ENCODE data around the gene C20orf202.

The C20orf202 gene

DNA sequence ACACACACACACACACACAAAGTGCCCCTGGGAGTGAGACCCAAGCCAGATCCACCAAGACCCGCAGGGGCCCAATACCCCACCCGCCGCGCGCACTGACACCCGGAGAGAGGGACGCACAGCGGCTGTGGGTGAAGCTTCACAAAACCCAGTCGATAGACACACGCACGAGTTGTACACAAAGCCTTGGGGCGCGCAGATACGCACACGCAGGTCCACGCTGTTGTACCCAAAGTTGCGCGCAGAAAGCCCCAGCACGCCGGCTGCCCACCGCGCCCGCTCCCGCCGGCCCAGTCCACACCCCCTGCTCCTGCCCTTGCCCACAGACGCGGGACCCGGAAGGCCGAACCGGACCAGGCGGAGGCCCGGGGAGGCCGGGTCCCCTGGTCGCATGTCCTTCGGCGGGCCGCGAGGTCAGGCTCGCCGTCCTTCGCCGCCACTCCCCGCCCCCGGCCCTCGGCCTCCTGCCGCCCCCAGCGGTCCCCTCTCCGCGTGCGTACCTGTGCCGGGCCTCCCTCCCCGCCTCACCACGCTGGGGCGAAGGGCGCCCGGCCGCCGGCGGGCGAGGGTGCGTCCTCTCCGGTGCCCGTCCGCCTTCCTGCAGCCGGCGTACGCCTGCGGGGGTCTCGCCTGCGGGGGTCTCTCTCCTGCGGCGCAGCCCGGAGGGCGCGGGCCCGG is 18.5 kb upstream of the C20orf202 start, which contains the start of gene TMEM74B:
TSS of gene TMEM74B (minus strand) at position 344 of the 678 bp plus-strand sequence. CDS start 1,180 bp downstream, outside the sequence.
- DNase-seq (ENCODE audit: low read depth), result no peak

DNA sequence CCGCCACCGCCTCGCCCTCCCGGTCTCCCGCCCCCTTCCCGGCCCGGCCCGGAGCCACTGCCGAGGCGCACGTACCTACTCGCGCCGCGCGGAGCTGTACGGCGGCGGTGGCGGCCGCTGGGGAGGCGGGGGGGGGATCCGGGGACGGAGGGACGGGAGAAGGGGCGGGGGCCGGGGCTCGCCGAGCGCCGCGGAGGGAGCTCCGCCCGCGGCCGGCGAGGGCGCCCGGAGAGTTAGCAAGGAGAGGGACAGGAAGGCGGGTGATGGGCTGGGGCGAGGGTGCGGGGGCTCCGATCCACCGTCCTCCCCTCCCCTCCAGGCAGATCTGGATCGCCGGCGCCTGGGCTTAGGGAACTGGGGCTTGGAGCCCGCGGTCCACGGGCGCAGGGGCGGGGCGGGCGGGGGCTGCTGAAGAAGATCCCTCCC is 17.9 kb upstream of the C20orf202 start:
- DNase-seq (ENCODE audit: low read depth), result no peak

- no peak for DNase-seq (ENCODE audit: low read depth)
Measured at GRCh38 chr20:1185790-1186334, 17.4 kb upstream of the C20orf202 start.

GRCh38 chr20:1186367-1186991 is 16.8 kb upstream of the C20orf202 start:
- DNase-seq (ENCODE audit: low read depth), result no peak

- DNase-seq (ENCODE audit: low read depth), result no peak
Measured at GRCh38 chr20:1187605-1188171, 15.6 kb upstream of the C20orf202 start.

- no peak for DNase-seq (ENCODE audit: low read depth)
Measured at GRCh38 chr20:1188347-1188746, 14.9 kb upstream of the C20orf202 start.

GRCh38 chr20:1189827-1190226 is 13.4 kb upstream of the C20orf202 start:
- no peak for DNase-seq (ENCODE audit: low read depth)

- no peak for DNase-seq (ENCODE audit: low read depth)
Measured at GRCh38 chr20:1190847-1191246, 12.4 kb upstream of the C20orf202 start.

GRCh38 chr20:1191299-1191698 is 12.0 kb upstream of the C20orf202 start:
- no peak for DNase-seq (ENCODE audit: low read depth)

GRCh38 chr20:1195226-1195625 is 8.0 kb upstream of the C20orf202 start:
- DNase-seq (ENCODE audit: low read depth), result no peak

DNA sequence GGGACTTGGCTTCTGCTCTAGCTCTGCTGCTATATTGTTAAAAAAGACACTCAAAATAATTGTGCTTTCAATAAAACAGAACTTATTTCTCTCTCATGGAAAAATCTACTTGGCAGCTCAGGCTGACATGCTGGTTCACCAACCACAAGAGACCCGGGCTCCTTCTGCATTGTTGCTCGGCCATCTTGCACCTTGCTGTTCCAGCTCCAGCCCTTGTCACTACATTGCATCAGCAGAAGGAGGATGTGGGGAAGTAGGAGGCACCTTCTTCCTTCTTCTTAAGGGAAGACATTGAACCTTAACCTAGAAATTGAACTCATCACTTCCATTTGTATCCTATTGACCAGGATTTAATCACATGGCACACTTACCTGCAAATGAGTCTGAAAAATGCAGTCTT is 6.6 kb upstream of the C20orf202 start:
- no peak for DNase-seq (ENCODE audit: low read depth)

DNA sequence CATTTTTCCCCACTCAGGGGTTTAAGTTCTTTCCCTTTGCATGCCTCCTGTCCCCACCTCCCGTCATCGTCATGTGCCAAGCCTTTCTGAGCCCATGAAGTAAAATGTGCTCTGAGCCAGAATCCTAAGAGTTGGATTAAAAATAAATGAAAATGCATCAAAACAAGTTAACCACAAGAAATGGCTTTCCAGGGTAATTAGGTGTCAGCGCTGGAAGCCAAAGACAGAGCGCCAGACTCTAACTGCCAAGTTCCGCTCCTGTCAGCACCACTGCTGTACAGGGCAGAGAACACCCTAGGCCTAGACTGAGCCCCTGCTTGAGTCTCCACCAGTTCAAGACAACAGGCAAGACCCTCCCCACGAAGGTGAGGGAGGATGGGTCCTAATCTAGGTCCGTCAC is 5.5 kb upstream of the C20orf202 start:
- no peak for DNase-seq (ENCODE audit: low read depth)

- DNase-seq (ENCODE audit: low read depth), result no peak
Measured at GRCh38 chr20:1198751-1199150, 4.5 kb upstream of the C20orf202 start.

DNA sequence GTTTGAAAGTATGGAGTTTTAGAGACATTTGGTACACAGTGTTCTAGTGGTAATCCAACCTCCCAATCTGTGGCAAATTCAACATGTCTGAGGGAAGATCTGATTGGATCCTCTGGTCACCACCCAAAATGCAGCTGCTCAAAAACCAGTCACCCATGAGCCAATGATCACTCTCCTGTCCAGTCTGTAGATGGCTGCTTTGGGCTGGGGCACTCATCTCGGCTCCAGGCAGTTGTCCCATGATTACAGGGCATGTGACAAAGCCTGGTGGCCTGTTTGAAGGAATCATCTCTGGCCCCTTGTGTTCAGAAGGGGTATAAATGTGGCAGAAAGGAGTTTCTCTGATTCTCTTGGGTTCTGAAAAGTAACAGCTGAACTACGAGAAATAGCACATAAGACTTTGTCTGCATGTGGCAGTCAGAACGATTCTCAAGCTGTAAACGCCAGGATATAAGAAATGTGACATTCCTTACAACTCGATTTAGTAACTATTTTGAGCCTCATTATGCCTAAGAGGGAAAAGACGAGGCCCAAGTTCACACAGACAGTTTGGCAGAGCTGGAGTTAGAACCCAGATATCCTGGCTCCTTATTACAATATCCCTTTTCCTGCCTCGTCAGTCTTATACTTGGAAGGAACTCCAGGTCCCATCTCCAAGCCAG is 3.9 kb upstream of the C20orf202 start:
- no peak for DNase-seq (ENCODE audit: low read depth)

DNA sequence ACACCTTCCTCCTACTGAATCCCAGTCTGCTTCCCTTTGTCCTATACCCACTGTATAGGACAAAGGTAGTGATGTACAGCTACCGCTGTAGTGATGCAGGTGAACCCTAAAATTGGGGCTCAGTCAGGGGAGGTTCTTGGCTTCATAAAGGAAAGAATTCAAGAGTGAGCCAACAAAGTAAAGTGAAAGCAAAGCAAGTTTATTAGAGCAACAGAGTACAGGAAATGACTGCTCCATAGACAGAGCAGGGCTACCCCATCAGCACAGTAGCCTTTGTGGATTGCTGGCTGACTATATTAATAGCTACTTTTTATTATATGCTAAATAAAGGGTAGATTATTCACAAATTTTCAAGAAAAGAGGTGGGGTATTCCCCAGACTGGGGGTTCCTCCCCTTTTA is 3.3 kb upstream of the C20orf202 start:
- no peak for DNase-seq (ENCODE audit: low read depth)

DNA sequence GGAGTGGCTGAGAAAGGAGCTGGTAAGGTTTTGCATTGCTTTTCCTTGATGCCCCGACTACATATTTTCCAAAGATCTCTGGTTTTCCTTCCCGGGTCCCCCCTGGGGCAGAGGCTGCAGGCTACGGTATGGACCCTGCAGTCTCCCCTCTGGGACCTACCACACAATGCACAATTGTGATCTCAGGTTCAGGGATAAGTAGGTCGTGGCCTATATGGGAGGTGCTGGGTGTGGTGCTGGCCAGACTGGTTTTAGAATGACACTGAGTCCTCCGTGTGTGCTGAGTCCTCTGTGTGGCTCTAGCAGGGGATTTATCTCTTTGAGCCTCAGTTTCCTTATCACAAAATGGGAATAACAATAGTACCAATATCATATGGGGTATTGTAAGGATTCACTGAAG is 376 bp downstream of the C20orf202 start:
- no peak for DNase-seq (ENCODE audit: low read depth)

DNA sequence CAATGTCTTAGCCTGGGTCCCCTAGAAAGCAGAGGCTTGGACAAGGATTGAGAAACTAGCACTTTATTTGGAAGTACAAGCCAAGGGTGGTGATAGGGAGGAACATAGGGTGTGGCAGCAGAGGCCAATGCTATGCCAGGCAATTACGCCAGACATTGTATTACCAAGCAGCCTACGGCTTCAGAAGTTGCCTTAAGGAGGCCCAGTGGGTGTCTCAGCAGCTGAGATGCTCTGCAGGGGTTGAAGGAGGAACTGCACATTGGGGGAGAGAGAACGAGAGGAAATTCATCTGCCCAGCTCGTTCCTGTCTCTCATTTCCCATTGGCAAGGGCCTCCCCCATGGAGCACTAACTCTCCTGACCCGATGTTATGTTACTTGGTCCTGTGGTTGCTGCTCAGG is 859 bp downstream of the C20orf202 start:
- no peak for DNase-seq (ENCODE audit: low read depth)

GRCh38 chr20:1204576-1204975 is 1.3 kb downstream of the C20orf202 start:
- DNase-seq (ENCODE audit: low read depth), result no peak

- no peak for DNase-seq (ENCODE audit: low read depth)
Measured at GRCh38 chr20:1205802-1206201, 2.5 kb downstream of the C20orf202 start.

DNA sequence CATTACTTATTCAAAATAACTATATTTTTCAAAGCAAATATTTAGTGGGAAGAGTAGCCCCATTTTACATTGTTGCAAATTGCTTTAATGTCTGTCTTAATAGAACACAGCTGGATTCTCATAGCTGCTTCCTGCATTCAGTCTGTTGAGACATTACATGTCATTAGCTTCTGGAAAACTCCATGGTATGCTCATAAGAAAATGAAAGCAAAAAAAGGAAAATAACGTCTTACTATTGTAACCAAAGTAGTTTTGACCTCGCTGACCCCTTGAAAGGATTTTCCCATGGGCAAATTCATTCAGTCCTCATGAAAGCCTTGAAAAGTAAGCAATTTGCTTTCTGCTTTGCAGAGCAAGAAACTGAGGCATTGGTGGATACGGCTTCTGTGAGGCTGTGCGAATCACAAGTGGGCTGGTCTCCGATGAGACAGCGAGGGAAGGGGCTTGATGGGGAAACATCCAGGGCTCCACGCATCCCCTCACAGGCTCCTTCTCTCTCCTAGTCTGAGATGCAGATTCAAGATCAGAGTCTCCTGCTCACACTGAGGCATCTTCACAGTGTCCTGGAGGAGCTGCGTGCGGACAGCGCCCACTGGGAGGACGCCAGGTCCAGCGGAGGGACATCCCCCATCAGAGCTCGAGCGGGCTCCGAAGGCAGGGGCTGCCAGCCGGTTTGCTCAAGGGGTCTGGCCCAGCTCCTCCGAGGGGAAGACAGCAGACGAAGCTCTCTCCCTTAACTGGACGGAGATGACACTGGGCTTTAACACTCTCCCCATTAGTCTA is 3.3 kb downstream of the C20orf202 start:
- no peak for DNase-seq (ENCODE audit: low read depth)

DNA sequence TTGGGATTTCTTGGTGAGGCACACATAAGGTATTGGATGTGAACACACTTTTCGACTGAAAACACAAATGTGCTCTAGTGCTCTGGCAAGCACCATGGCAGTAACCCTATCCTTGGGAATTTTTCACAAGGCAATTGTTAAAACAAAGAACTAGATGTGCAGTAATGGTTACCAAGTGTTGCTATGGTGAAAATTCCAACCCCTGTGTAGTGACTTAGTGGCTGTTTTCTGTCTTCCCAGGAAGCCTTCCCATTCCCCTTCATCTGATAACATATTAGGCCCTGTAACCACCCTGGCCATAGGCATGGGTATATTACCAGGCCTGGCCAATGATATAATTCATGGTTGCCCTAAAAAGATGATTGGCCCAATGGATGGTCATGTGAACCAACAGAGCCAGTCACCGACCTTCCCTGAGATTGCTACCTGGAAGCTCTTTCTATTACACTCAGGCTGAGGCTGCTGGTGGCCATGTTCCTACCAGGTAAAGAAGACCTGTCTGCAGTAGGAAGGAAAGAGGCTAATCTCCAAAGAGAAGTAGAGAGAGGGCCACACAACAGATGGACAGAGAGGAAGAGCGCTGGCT is 4.1 kb downstream of the C20orf202 start:
- no peak for DNase-seq (ENCODE audit: low read depth)

Data from non-pigmented ciliary epithelial cell (primary cell).